ENCODE data around the gene CIITA. TPM values are rescaled to one million over a fixed set of nuclear protein-coding genes. Genes with fewer than 3 reads are reported as not detected.
A peak's percentile ranks its signal among the peaks of the same experiment; 100 is the strongest.

Gene CIITA
- total RNA-seq, 3 donors from 2014 or later = 5.8 to 16.0 (median 9.1) TPM

GRCh38 chr16:10885246-10885645 lies 8.2 kb downstream of the CIITA start:
- DNase-seq = peak in 1 of 3 donors; percentile 25
- no peaks in the 10 kb centered on the region for H3K9me3 ChIP-seq
- H3K36me3 ChIP-seq (ENCODE audit: low read depth) = no peaks in the 10 kb centered on the region
- no peak for TF ChIP-seq CTCF (IDR thresholded peaks at IDR 0.05)
- intact Hi-C loops (cut with DNase I, micrococcal nuclease) = no loop called here
- H3K4me3 ChIP-seq = no peak overlapping the region
- ATAC-seq = no peak
- no peaks in the 10 kb centered on the region for H3K4me1 ChIP-seq (ENCODE audit: low read depth)

- DNase-seq (peak in 1 of 3 donors; percentile 39), ATAC-seq (no peak)
- intact Hi-C loops (cut with DNase I, micrococcal nuclease) = no loop called here
- no peaks in the 10 kb centered on the region for H3K9me3 ChIP-seq
- TF ChIP-seq CTCF (IDR thresholded peaks at IDR 0.05) = no peak
- H3K36me3 ChIP-seq (ENCODE audit: low read depth) = no peaks in the 10 kb centered on the region
- H3K4me3 ChIP-seq = no peak overlapping the region
- H3K4me1 ChIP-seq (ENCODE audit: low read depth) = no peaks in the 10 kb centered on the region
These were observed 11.4 kb downstream of the CIITA start for GRCh38 chr16:10888320-10888937.

- no peaks in the 10 kb centered on the region for H3K4me1 ChIP-seq (ENCODE audit: low read depth)
- ATAC-seq (no peak), DNase-seq (no peak)
- no peak for TF ChIP-seq CTCF (IDR thresholded peaks at IDR 0.05)
- intact Hi-C loops (cut with DNase I, micrococcal nuclease) = no loop called here
- H3K4me3 ChIP-seq = no peak overlapping the region
- H3K9me3 ChIP-seq = no peaks in the 10 kb centered on the region
- no peaks in the 10 kb centered on the region for H3K36me3 ChIP-seq (ENCODE audit: low read depth)
These were observed 12.9 kb downstream of the CIITA start for GRCh38 chr16:10889855-10890254.

- Histone ChIP-seq H3K36me3 (ENCODE audit: low read depth) (no peaks in the 10 kb centered on the region), H3K4me3 (no peak overlapping the region), H3K9me3 (no peaks in the 10 kb centered on the region), H3K4me1 (ENCODE audit: low read depth) (no peaks in the 10 kb centered on the region)
- no peak for TF ChIP-seq CTCF (IDR thresholded peaks at IDR 0.05)
- intact Hi-C loops (cut with DNase I, micrococcal nuclease) = no loop called here
- ATAC-seq = no peak
- DNase-seq = no peak
These were observed 15.8 kb downstream of the CIITA start for GRCh38 chr16:10892782-10893318.

- peak; percentile 37 for ATAC-seq
- intact Hi-C loops (cut with DNase I, micrococcal nuclease) = no loop called here
- no peak for TF ChIP-seq CTCF (IDR thresholded peaks at IDR 0.05)
- peak in 2 of 3 donors; percentile 64 to 68 for DNase-seq
- no peaks in the 10 kb centered on the region for H3K9me3 ChIP-seq
- no peaks in the 10 kb centered on the region for H3K4me1 ChIP-seq (ENCODE audit: low read depth)
- no peaks in the 10 kb centered on the region for H3K36me3 ChIP-seq (ENCODE audit: low read depth)
- H3K4me3 ChIP-seq = no peak overlapping the region
These were observed 18.3 kb downstream of the CIITA start for GRCh38 chr16:10895053-10895946.

All from mucosa of descending colon (tissue), 3 donors.